Astrocyte of the cerebellum (primary cell): ENCODE measurements around the gene MMD.
A peak's percentile ranks its signal among the peaks of the same experiment; 100 is the strongest.

Experiments
- DNase-seq: peaks from one replicate; pipeline ENCODE4 v3.0.0-alpha.2; 2011; ENCODE audit warnings: low read depth
- H3K4me3 ChIP-seq: 2 replicates; pipeline ENCODE4 v1.5.1; 2011; ENCODE audit warnings: mild to moderate bottlenecking, low read depth, low read length, moderate library complexity
- in situ Hi-C: cut with HindIII; loops from 2 replicates; pipeline ENCODE4 v1.10.0; 2017; ENCODE audit warnings: low sequenced_read_pairs
- TF ChIP-seq, protein P1 (sequence below): IDR thresholded peaks from 2 replicates; pipeline ENCODE4 v1.5.1; 2012; ENCODE audit warnings: low read length, low read depth, moderate library complexity, mild to moderate bottlenecking; ENCODE audit errors: missing control alignments

MMD gene

DNA sequence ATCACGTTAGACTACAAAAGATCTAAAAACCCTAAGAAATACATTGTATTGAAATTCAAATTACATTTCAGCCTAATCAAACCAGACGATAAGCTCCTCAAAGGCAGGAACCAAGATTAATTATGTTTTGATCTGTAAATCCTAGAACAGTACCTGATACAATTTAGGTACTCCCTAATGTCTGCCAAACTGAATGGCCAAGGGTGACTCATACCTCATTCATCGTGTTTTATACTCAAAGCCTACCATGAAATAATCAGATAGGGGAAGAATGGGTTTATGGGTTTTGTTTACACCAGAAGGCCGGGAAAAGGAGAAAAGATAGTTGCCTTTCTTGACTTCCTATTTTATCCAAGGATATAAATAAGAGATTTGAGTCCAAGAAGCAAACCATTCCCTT, 19.3 kb downstream of the MMD start:
- in situ Hi-C loops, result no loop called here
- TF ChIP-seq, protein P1, sequence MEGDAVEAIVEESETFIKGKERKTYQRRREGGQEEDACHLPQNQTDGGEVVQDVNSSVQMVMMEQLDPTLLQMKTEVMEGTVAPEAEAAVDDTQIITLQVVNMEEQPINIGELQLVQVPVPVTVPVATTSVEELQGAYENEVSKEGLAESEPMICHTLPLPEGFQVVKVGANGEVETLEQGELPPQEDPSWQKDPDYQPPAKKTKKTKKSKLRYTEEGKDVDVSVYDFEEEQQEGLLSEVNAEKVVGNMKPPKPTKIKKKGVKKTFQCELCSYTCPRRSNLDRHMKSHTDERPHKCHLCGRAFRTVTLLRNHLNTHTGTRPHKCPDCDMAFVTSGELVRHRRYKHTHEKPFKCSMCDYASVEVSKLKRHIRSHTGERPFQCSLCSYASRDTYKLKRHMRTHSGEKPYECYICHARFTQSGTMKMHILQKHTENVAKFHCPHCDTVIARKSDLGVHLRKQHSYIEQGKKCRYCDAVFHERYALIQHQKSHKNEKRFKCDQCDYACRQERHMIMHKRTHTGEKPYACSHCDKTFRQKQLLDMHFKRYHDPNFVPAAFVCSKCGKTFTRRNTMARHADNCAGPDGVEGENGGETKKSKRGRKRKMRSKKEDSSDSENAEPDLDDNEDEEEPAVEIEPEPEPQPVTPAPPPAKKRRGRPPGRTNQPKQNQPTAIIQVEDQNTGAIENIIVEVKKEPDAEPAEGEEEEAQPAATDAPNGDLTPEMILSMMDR, result no peak
- H3K4me3 ChIP-seq, result no peak overlapping the region
- no peak for DNase-seq

DNA sequence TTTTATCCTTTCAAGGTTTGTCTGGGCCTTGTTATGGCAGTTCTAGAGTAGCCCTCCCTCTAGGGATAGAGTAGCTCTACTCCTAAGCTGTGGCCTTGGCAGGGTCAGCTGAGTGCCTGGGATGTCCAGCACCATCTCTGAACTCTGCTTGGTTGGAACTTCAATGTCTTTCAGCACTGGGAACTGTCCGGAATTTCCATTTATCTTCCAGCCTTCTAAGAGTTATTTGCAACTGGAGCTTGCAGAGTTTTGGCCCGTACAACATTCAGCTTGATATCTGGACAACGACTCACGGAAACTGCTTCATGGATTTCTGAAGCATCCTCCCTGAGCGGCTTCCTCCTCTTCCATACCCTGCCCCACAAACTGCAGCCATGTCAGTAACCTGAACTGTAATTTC, 22.9 kb downstream of the MMD start:
- TF ChIP-seq, protein P1, result no peak
- peak; percentile 16 for DNase-seq
- in situ Hi-C loops, result no loop called here
- no peak overlapping the region for H3K4me3 ChIP-seq

DNA sequence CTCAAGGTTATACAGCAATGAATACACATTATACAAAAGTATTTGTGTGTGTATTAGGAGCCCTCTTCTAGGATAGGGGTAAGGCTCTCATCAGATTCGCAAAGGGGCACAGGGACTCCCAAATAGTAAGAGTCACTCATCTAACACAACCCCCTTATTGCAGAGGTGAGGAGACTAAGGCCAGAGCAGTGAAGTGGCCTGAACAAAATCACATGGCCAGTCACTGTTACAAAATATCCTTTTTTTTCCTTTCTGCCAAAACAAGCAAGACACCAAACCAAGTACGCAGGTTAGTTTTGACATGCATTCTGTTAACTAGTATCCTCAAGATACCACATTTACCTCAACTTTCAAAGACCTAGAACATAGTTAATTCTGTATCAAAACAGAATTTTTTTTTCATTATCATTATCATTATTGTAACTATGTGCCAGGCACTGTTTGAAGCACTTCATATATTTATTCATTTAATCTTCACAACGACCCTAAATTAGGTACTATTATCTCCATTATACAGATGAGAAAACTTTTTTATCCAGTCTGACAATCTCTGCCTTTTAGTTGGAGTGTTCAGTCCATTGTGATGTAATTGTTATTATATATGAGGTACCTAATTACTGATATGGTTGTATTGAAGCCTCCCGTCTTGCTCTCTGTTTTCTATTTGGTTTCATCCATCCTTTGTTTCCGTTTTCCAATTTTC, 25.7 kb downstream of the MMD start:
- in situ Hi-C loops, result no loop called here
- H3K4me3 ChIP-seq, result no peak overlapping the region
- TF ChIP-seq, protein P1, result no peak
- DNase-seq, result no peak

DNA sequence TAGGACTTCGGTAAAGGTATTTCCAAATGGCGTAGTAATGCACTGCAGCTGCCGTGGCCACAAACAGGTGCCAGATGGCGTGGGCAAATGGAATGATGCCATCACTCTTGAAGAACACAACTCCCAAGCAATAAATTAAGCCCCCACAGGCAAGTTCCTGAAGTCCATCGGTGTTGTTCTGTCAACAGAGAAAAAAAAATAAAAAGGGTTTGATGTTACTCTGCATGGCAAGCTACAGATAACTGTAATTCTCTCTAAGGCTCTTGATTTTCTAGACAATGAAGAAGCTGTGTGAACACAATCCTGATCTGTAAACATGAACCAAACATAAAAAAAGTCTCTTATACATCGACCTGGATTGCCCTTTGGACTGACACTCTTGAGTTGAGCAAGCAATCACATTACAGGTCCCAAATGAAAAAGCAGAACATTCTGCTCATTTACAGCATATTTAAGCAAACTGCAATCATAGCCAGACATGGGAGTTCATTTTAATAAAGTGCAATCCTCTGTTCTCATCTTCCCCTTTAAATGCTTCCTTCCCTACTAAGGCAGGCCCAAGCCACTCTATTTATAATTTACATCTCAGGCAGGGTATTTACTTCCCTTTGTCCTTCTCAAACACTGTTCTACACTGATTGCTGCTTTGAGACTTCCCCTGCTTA, 27.1 kb downstream of the MMD start:
- in situ Hi-C loops, result no loop called here
- no peak overlapping the region for H3K4me3 ChIP-seq
- TF ChIP-seq, protein P1, result no peak
- no peak for DNase-seq

DNA sequence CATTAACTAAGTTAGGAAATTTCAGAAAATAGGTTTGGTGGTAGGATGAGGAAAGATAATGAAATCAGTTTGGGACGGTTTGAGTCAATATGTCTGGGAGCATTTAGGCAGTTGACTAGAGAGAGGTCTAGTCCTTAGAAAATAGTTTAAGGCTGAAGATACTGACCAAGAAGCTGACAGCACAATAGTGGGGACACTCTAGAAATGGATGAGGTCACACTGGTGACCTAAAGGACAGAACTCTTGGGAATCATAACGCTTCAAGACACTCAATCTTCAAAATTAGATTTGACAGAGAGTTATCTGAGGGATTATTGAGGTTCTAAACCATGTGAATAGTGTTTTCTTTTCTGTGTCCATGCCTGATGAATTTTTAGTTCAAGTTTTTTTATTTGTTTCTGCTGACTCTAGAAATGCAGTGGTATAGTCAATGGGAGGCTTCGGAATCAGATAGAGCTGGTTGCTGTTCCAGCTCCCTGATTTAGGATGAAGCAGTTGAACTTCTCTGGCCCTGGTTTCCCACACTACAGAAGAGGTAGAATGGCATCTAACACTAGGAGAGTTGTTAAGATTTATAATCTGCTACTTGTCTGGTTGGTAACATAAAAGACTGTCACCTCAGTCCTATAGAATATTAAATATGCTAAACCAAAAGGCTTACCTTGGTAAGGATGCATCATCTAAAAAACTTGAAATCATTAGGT, 29.7 kb downstream of the MMD start:
- in situ Hi-C loops, result no loop called here
- no peak for DNase-seq

DNA sequence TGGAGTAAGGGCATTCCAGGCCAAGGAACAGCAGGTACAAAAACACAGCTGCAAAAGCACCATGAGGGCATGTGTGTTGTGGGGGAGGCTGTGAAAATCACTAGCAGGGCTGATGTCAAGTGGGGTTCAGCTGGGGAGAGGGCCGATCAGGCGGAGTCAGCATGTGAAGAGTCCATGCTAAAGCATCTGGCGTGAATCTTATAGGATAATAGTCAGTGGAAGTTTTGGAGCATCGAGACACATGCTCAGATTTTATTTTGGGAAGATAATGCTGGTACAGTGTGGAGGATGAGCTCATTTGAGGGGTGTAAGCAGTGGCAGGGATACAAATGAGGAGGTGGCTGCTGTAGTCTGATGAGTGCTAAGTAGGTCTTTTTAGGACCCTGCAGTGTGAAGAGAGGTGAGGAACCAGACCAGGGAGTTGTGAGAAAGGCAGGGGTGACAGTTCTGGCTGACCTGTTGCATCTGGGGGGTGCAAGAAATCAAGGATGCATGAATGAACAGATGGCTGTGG, 30.3 kb downstream of the MMD start:
- TF ChIP-seq, protein P1, result no peak
- in situ Hi-C loops, result no loop called here
- H3K4me3 ChIP-seq, result no peak overlapping the region
- no peak for DNase-seq

More for the DNA sequence above, 29.7 kb downstream of the MMD start:
- H3K4me3 ChIP-seq, result no peak overlapping the region
- TF ChIP-seq, protein P1, result no peak
